GM21619 (cell line): Measurements from ENCODE around the gene ELP5.

Experiments used
- ATAC-seq: cut with Tn5 transposase; IDR thresholded peaks from one replicate; pipeline ENCODE4 v1.9.1; 2021; ENCODE audit not compliant: unreplicated experiment

ELP5 gene, protein sequence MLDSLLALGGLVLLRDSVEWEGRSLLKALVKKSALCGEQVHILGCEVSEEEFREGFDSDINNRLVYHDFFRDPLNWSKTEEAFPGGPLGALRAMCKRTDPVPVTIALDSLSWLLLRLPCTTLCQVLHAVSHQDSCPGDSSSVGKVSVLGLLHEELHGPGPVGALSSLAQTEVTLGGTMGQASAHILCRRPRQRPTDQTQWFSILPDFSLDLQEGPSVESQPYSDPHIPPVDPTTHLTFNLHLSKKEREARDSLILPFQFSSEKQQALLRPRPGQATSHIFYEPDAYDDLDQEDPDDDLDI

DNA sequence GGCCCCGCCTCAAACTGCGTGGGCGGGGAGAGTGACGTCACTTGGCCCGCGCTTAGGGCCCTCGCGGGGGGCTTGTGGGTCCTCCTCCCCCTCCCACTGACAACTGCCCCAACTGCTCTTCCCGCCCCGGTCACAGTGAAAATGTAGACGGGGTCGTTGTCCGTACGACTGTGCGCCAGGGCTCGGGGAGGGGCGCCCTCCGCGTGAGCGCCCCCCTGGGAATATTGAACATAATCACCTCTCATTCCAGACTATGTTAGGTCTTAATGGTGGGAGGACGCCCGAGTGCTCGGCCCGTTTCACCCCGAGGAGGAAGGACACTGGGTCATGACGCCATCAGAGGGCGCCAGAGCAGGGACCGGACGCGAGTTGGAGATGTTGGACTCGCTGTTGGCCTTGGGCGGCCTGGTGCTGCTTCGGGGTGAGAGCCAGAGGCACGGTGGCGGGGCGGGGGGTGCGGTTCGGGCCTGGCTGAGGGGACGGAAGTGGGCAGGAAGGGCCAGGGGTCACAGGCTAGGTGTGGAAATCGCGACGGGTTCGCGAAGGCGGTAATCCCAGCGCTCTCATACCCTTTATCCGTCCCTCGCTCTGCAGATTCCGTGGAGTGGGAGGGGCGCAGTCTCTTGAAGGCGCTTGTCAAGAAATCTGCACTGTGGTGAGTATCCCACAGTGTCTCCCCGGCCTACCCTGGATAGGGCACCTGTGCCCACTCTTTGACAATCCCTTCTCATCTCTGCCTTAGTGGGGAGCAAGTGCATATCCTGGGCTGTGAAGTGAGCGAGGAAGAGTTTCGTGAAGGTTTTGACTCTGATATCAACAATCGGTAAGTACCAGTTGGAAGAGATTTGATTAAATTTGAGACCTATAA is at the start of gene ELP5:
Gene ELP5, plus strand, starts transcription at position 40 of the 868 bp plus-strand sequence. Its CDS starts 336 bp downstream, at position 376.
- ATAC-seq = peak; percentile 46

DNA sequence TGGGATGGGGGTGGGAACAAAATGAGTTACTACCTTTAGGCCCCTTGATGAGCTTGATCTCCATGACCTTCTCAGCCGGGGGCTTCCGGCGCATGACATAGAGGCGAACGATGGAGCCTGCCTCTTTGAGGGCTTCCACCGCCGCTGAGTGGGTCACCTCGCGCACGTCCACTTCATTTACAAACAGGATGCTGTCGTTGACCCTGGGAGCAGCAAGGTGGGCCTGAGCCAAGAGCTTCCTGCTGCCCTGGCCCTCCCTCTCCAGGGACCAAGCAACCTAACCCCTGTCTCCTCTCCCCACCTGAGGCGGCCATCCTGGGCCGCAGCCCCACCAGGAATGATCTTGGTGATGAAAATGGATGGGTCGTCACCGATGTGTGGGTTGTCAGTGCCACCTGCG is 48.6 kb upstream of the ELP5 start:
- no peak for ATAC-seq

- no peak for ATAC-seq
Measured at GRCh38 chr17:7204336-7204735, 47.7 kb upstream of the ELP5 start.

DNA sequence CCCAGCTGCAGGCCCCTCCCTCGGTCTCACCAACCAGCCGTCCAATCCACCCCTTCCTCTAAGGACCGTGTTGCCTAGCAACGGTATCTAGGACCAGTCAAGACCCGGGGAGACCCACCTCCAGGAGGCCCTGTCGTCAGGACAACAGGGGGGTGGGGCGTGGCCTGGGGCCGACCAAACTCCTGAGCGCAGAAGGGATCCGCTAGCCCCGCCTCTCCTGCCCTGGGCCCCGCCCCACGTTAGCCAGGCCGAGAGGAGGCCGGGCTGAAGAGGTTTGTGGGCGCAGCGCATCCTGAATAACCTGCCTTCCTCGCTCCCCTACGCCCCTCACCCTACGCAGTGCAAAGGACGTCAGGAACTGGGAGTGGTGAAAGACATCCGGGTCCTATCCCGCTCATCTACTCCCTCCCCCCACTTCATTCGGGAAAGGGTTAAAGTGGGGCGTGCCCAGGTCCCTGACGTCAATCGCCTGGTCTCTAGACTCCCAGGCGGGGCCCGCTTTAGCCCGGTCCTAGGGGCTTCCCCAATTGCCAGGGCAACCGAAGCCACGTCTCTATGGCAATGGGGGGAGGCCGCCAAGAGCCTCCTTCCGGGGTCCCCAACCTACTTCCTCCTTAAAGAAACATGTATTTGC is 47.1 kb upstream of the ELP5 start:
- ATAC-seq = peak; percentile 87

- ATAC-seq = no peak
Measured at GRCh38 chr17:7205561-7205960, 46.5 kb upstream of the ELP5 start.

DNA sequence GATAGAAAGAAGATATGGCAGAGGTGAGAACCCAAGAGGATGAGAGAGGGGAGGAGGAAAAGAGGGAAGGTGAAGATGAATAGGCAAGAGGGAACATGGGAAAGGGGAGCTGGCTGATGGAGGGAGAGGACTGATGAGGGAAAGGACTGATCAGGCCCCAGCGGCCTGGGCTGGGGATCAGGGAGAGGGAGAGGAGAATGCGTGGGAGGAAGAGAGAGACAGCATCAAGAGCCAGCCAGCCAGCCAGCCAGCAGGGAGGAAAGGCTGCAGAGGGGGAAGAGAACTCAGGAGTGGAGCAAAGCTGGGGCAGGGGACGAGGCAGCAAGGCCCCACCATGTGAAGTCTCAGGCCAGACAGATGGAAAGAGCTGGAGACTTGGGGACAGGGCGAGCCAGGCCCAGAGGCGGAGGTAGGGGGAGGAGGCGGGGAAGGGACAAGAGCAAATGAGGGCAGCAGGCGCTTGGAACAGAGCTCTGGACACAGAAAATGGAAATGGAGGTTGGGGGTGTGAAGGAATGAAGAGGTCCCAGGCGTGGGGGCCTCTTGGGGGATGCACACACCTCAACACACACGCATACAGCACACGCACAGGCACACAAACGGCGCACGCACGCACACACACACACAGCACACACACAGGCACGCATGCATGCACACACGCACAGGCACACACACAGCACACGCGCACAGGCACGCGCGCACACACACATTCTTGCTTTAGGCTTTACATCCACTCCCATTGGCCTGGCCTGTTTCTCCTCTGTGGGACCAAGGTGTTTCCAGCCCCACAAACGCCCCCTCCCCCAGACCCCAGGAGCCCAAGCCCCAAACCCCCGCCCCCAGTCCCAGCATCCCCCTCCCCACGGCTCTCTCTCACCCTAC is 44.7 kb upstream of the ELP5 start:
- ATAC-seq = no peak

DNA sequence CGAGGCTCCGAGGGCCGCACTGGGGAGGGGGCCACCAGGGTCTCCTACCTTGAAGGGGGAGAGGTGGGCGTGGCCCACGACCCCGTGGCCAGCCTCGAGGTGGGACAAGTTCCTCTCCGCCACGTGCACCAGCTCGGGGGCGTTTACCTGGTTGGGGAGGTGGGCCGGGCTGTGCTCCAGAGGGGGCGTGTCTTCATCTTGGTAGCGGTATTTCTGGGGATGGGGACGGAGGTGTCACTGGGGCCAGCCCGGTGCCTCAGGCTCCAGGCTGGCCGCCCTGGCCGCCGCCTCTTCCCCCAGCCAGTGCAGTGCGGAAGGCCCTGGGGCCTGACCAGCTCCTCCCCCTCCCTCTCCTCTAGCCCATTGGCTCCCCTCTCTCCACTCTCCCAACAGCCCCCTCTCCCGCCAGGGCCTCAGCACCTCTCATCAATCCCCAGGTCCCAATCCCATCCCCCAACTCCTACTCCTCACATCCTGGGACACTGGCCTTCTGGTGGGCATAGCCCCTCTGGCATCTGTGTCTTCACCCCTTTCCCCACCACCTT is 43.9 kb upstream of the ELP5 start:
- no peak for ATAC-seq

GRCh38 chr17:7208754-7209460 is 43.1 kb upstream of the ELP5 start:
- ATAC-seq = no peak

GRCh38 chr17:7211491-7212273 is 40.3 kb upstream of the ELP5 start:
- ATAC-seq = no peak

DNA sequence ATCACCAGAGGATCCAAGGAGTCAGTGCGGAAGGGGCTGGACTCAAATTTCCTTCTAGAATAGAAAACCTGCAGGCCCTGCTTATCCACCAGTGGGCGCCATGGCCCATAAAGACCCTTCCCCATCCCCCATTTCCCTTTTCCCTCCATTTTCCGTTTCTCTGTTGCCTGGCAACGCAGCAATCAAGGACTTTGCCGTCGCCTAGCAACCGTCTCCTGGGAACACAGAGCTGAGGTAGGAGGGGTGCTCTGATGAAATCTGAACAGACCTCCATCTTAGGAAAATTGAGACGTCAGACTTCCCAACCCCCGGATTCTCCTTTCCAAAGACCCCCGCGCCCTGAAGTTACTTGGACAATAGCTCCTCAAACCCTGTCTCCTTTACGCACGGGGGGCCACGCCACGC is 38.1 kb upstream of the ELP5 start:
- ATAC-seq = no peak

GRCh38 chr17:7214300-7215135 is 37.5 kb upstream of the ELP5 start:
- peak; percentile 73 for ATAC-seq

DNA sequence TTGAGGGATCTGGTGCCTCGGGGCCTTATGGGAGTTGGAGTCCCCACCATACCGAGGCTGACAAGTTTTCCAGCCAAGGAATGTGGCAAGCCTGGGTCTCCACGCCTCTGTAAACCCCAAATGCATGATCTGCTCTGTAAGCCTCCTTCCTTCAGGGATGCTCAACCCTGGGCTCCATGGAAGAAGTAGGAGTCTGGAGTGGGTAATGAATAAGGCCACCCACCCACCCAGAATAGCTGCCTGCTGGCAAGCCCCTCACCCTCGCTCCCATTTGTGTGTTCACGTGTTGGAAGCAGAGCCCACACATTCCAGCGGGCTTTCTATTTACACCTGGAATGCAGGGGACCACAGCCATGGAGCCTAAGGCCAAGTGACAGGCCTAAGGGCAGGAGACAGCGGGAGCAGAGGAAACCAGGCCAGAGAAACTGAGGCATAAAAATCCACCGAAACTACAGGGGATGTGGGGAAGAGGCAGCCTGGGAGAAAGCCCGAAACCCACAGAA is 36.8 kb upstream of the ELP5 start:
- no peak for ATAC-seq

DNA sequence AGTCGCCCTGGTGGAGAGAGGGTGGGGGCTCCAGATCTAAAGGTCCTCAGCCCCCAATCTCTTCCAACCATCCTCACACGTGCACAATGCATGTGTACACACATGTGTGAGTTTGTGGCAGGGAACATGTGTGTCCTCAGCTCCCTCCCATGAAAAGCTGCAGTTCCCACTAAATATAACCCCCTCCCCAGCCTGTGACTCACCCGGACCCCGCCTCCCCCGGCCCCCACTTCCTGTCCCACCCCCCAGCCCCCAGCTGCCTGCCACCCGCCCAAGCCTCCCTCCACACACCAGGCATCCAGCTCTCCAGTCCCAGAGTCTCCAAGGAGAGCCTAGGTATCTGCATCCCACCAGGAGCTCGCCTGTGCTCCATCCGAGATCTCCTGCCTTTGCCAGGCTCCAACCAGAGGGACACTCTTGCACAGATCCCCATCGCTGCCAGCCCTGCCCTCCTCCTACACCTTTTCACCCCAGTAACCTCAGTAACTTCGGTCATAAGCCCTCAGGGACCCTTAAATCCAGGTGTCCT is 36.3 kb upstream of the ELP5 start:
- ATAC-seq = no peak

GRCh38 chr17:7216242-7217112 is 35.5 kb upstream of the ELP5 start:
- ATAC-seq = no peak

GRCh38 chr17:7217113-7217987 is 34.7 kb upstream of the ELP5 start:
- no peak for ATAC-seq

DNA sequence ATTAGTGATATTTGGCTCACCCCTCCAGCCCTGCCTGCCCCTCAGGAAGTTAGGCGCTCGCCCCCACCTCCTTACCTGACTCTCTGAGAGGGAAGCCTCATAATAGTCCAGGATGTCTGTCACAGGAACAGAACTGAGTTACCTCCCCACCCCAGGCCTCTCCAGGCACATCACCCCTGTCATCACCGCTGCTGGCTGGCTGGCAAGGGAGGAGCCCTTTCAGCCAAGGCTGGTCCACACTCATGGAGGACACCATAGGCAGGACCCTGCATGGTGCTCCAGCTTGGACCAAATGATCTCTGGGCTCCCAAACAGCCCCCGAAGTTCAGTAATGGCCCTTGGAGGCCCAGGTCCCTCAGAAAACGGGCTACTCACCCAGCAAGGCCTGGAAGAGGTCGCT is 33.8 kb upstream of the ELP5 start:
- no peak for ATAC-seq
